Ectodermal cell (in vitro differentiated cells): ENCODE results near the gene DDRGK1.
"Not testable (repeated sequence)": the region's sequence is repeated elsewhere in the genome, so short reads cannot be mapped to it uniquely, and the experiment has no call there.

Source experiments
- H3K27ac ChIP-seq: 2 replicates; pipeline ENCODE4 v1.7.0; 2013; ENCODE audit warnings: mild to moderate bottlenecking, low read depth, low read length; ENCODE audit not compliant: insufficient read depth, poor library complexity, severe bottlenecking
- H3K27me3 ChIP-seq: 2 replicates; pipeline ENCODE4 v1.7.0; 2013; ENCODE audit warnings: mild to moderate bottlenecking, low read length; ENCODE audit not compliant: insufficient read depth, control insufficient read depth, poor library complexity, severe bottlenecking
- H3K36me3 ChIP-seq: one replicate; pipeline ENCODE4 v1.7.0; 2013; ENCODE audit warnings: low read length; ENCODE audit not compliant: control insufficient read depth, insufficient read depth
- H3K4me1 ChIP-seq: one replicate; pipeline ENCODE4 v1.7.0; 2013; ENCODE audit warnings: low read length; ENCODE audit not compliant: control insufficient read depth, insufficient read depth
- H3K4me3 ChIP-seq: 2 replicates; pipeline ENCODE4 v1.7.0; 2013; ENCODE audit warnings: low read depth, low read length, control low read depth; ENCODE audit not compliant: insufficient read depth
- H3K9me3 ChIP-seq: 2 replicates; pipeline ENCODE4 v1.7.0; 2013; ENCODE audit warnings: mild to moderate bottlenecking, low read length, moderate library complexity; ENCODE audit not compliant: control insufficient read depth
- WGBS, 2 experiments: methylation state at CpG; one replicate each; pipeline ENCODE4 v1.1.7; 2013; ENCODE audit warnings: missing lambda C conversion rate in 2 of 2; 5-methylcytosine and 5-hydroxymethylcytosine counted together

The DDRGK1 gene

DNA sequence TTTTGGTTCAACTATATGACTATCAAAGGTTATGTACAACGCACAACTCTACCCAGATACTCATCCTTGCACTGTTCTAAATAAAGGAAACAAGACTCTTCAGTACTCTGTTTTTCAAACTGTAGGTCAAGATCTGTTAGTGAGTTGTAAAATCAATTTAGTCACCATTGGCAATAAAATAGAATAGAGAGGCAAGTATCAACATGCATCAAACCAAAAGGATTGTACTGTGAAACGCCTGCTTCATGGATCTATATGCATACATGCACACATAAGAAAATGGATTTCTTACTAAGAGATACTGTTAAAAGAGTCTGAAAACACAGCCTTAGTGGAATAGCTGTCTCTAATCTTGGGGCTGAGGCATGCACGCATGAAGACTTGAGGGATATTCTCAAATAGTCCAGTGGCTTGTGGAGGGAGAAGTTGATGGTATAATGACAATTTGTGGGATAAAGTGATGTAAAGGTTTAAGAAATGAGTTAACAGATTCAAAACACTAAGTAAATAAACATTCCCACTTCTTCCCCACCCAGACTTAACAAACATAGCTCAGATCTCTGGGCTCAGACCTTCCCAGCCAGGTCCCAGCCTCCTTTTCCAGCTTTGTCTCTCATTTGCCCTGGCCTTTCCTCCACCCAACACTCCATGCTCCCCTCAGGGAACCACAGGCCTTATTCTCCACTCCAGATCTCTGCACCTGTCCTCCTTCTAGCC is 20.4 kb downstream of the DDRGK1 start:
- no peaks in the 10 kb centered on the region for H3K4me1 ChIP-seq
- no peaks in the 10 kb centered on the region for H3K36me3 ChIP-seq
- H3K27me3 ChIP-seq: no peaks in the 10 kb centered on the region
- H3K27ac ChIP-seq: no peak overlapping the region
- no peak overlapping the region for H3K4me3 ChIP-seq
- no peaks in the 10 kb centered on the region for H3K9me3 ChIP-seq
- 95 to 100% methylated on average over 2 to 3 of the region's 3 CpGs for WGBS, 2 experiments

DNA sequence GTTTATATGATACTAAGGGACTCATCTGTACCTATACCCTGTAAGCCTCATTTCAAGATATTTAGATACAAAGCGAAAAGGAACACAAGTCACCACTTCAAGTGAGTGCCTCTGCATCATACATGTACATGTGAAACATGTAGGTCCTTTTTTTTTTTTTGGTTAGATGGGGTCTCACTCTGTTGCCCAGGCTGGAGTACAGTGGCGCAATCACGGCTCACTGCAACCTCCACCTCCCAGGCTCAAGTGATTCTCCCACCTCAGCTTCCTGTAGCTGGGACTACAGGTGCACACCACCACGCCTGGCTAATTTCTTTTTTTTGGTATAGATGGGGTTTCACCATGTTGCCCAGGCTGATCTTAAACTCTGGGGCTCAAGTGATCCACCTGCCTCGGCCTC is 22.1 kb downstream of the DDRGK1 start:
- H3K9me3 ChIP-seq, H3K27me3 ChIP-seq, H3K4me1 ChIP-seq, H3K36me3 ChIP-seq, H3K4me3 ChIP-seq, H3K27ac ChIP-seq: not testable (repeated sequence)
- 93 to 97% methylated on average over 5 of the region's 5 CpGs for WGBS, 2 experiments

- no peak overlapping the region for H3K27ac ChIP-seq
- no peaks in the 10 kb centered on the region for H3K36me3 ChIP-seq
- no peaks in the 10 kb centered on the region for H3K4me1 ChIP-seq
- no peaks in the 10 kb centered on the region for H3K27me3 ChIP-seq
- WGBS, 2 experiments: 89 to 91% methylated on average over 5 of the region's 5 CpGs
- H3K4me3 ChIP-seq: no peak overlapping the region
- H3K9me3 ChIP-seq: no peaks in the 10 kb centered on the region
Observed at GRCh38 chr20:3181270-3181669, 23.2 kb downstream of the DDRGK1 start.

- Histone ChIP-seq H3K27me3 (no peaks in the 10 kb centered on the region), H3K4me1 (peaks cover under 1% of the 10 kb centered on the region), H3K27ac (no peak overlapping the region), H3K36me3 (no peaks in the 10 kb centered on the region), H3K4me3 (no peak overlapping the region), H3K9me3 (no peaks in the 10 kb centered on the region)
- WGBS, 2 experiments: 75 to 77% methylated on average over 3 to 4 of the region's 4 CpGs
Observed at GRCh38 chr20:3180319-3180718, 24.2 kb downstream of the DDRGK1 start.

DNA sequence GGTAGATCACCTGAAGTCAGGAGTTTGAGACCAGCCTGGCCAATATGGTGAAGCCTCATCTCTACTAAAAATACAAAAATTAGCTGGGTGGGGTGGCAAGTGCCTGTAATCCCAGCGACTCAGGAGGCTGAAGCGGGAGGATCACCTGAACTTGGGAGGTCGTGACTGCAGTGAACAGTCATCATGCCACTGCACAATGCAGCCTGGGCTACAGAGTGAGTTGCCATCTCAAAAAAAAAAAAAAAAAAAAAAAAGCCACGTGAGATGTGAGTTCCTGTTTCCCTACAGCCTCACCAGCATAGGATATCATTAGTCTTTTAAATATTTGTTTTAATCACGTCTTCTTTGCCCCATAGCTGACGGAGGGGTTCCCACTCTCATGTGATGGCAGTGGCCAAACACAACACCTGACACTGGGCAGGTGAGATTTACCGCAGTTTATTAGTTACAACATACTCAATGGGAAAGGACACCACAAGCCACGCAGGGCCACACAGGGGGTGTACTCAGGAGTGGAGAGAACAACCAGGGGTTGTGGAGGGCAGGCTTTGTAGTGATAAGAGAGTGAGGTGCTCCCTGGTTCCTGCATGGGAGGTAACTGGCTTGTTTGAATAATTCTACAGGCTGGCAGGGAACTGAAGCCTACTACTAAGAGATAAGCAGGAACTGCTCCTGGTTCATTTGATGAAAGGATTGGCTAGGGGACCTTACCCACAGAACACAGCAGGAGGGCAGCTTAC is 26.6 kb downstream of the DDRGK1 start:
- H3K27ac ChIP-seq: no peak overlapping the region
- H3K9me3 ChIP-seq: no peaks in the 10 kb centered on the region
- peaks cover 6% of the 10 kb centered on the region for H3K4me1 ChIP-seq
- no peak overlapping the region for H3K4me3 ChIP-seq
- no peaks in the 10 kb centered on the region for H3K36me3 ChIP-seq
- WGBS, 2 experiments: 89 to 91% methylated on average over 7 to 8 of the region's 8 CpGs
- H3K27me3 ChIP-seq: no peaks in the 10 kb centered on the region

DNA sequence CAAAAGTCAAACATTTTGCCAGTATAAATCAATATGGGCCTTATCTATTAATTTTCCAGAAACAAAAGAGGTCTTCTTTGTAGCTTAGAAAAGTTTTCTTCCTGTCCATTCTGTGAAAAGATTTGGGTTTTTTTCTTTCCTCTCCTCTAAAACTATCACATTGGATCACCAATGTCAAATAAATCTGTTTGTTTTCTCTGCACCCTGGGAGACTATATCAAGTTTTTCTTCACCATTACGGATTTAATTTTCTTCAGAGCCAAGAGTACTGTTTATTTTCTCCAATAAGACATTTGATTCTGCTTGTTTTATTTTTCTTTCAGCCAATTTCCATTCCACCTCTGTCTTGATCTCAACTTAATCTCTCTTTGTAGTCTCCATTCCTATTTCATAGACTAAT is 29.2 kb downstream of the DDRGK1 start:
- Histone ChIP-seq H3K36me3 (no peaks in the 10 kb centered on the region), H3K27me3 (no peaks in the 10 kb centered on the region), H3K27ac (no peak overlapping the region), H3K4me3 (no peak overlapping the region), H3K4me1 (peaks cover 22% of the 10 kb centered on the region), H3K9me3 (no peaks in the 10 kb centered on the region)
- 69 to 70% methylated on average over 1 of the region's 1 CpG for WGBS, 2 experiments

DNA sequence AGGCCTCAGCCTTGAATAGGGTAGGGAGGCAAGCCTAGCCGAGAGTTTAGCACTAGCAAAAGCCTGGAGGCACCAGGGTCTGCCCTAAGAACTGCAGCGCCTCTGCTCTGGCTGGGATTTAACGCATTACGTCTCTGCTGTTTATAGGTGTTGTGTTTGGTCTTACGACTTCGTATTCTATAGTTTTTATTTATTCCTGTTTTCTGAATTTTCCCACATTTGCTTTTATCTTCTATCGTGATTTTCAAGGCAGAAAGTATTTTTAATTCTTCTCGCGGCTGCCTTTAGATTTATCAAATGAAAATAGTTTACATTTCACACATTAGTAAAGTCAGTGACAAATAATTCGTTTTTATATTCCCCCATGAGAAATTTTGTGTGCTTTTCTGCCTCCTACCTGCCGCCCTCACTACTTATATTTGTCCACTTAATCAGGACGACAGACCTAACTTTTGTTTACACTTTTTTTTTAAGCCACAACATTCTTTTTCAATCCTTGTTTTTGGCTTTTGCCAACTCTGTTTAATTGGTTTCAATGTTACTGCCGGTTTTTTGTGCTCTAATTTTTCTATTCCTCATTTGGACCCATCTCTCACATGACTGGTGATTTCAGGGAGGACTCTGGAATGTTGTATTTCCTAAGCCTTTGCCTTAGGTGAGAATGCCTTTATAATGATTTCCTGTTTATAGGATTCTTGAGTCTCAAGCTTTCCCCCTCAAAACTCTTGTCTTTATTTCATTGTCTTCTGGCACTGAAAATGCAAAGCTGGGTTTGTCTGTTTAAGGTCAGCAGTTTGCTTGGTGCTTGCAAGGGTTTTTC is 29.8 kb downstream of the DDRGK1 start:
- Histone ChIP-seq H3K27me3 (no peaks in the 10 kb centered on the region), H3K4me1 (peaks cover 22% of the 10 kb centered on the region), H3K36me3 (no peaks in the 10 kb centered on the region), H3K9me3 (no peaks in the 10 kb centered on the region), H3K4me3 (peak overlapping the region; percentile 86), H3K27ac (no peak overlapping the region)
- 6 to 7% methylated on average over 8 to 12 of the region's 13 CpGs for WGBS, 2 experiments

DNA sequence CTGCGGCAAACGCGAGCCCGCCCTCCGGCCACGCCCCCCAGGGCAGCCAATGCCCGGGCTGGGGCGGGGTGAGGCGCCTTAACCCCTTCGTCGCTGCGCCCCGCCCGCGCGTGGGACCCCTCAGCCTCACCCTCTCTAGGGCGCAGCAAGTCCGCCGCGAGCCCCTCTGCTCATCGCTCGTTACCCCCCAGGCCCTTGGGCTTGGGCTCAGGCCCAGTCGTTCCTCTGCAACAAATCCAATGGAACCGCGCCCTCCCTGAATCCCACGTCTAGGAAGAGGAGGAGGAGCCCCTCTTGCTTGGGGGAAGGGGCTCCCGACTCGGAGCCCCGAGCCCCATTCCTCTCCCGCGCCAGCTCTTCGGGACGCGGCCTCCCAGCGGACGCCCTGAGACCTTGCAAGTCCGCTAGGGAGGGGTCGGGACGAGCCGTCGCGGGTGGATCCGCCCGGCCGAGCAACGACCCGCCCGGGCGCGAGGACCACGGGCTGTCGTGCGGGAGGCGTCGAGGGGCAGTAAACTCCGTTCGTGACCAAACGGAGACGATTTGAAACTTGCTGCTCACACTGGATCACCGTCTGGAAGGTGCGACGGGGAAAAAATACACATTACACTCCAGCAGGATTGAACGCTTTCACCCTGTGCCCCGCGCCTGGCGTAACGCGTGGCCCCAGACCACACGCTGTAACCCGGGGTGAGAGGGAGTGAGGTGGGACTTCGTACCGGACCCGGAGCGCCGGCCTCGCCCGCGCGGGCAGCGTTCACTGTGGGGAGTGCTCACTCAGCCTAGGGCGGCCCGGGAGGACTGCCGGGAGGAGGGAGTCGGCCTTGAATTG is 30.7 kb downstream of the DDRGK1 start:
- Histone ChIP-seq H3K27ac (peak overlapping the region; percentile 76), H3K27me3 (peaks cover 8% of the 10 kb centered on the region), H3K36me3 (no peaks in the 10 kb centered on the region), H3K4me1 (peaks cover 22% of the 10 kb centered on the region), H3K4me3 (peak overlapping the region; percentile 86), H3K9me3 (no peaks in the 10 kb centered on the region)
- WGBS, 2 experiments: 0% methylated on average over 84 of the region's 84 CpGs

- H3K27ac ChIP-seq: peak within 1 kb of the TSS; percentile 76
- WGBS, 2 experiments: 0 to 1% methylated on average over 62 of the region's 62 CpGs
Observed at GRCh38 chr20:3172933-3173609, 31.4 kb downstream of the DDRGK1 start, which contains the start of gene LZTS3. LZTS3 (minus strand) TSS chr20:3173549; CDS start chr20:3167163, 6,386 bp downstream.

More at GRCh38 chr20:3172933-3173609, 31.4 kb downstream of the DDRGK1 start, which contains the start of gene LZTS3:
- Histone ChIP-seq H3K27me3 (peaks cover 16% of the 10 kb centered on the region), H3K9me3 (no peaks in the 10 kb centered on the region), H3K4me1 (peaks cover 22% of the 10 kb centered on the region), H3K4me3 (peak within 1 kb of the TSS; percentile 86), H3K36me3 (no peaks in the 10 kb centered on the region)
